ENCODE results near the gene SYT12. TPM values are rescaled to one million over a fixed set of nuclear protein-coding genes. Genes with fewer than 3 reads are reported as not detected.
A peak's percentile ranks its signal among the peaks of the same experiment; 100 is the strongest.

The SYT12 gene
- total and polyA plus RNA-seq, 9 of the 15 experiments (the other 6 are each of a cell fraction or from before 2014, with no cell fraction given): 0.03 to 0.11 (median 0.03) TPM; not detected in 4

DNA sequence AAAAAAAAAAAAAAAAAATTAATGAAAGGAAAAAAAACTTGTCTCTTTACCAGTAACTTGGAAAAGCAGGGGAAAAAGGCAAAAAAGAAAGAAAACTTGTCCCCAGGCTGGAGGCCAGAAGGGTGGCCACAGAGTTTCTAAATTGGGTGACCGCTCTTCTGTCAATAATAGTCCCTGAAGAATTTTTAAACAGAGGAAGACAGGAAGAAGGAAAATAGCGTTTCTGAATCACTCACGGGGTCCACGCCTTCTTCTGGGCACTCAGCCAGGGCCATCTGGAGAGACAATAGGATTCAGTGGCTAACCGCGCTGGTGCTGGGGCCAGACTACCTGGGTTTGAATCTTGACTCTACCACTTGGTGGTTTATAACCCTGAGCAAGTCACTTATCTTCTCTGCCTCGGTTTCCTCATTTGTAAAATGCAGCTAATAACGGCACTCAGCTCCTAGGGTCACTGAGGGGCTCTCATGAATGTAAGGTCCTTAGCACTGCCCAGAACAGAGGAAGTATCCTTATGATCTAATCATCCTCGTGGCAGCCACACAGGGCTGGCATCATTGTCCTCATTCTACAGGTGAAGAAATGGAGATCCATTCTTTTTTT is 40.9 kb upstream of the SYT12 start:
- H3K79me2 ChIP-seq (ENCODE audit: control insufficient read depth, insufficient read depth, low read length): no peaks in the 10 kb centered on the region
- no TSS peak for BruUV-seq (replicated peaks)
- ChIA-PET CTCF (ENCODE audit: low intra/inter-chr PET ratio) (no interaction called here), POLR2A (no interaction called here)
- no peaks in the 10 kb centered on the region for H3K9me1 ChIP-seq (ENCODE audit: control insufficient read depth, insufficient read depth, low read length)
- 1% methylated on average over 6 of the region's 9 CpGs for WGBS (ENCODE audit: insufficient coverage, low coverage, missing lambda C conversion rate)
- intact Hi-C loops (cut with micrococcal nuclease): no loop called here
- no peaks in the 10 kb centered on the region for H4K20me1 ChIP-seq (replicated peaks; ENCODE audit: control insufficient read depth, insufficient read depth, low read length)
- DNase-seq (ENCODE audit: extremely low read depth in 1 of 4, low spot score in 3 of 4) (peak; percentile 72 to 93 (median 74)), ATAC-seq (peak; percentile 91), FAIRE-seq (peak; percentile 93)
- peak overlapping the region; percentile 51; the same call in 1 of the 2 replicates for H2AFZ ChIP-seq (ENCODE audit: low read depth, low read length)
- peak overlapping the region; percentile 38; the same call in 1 of the 3 replicates for H3K27ac ChIP-seq (ENCODE audit: extremely low read depth, low read depth, low read length)
- H3K4me1 ChIP-seq (replicated peaks in 1 of 2; ENCODE audit: control insufficient read depth in 2 of 2, insufficient read depth in 2 of 2, low read length in 2 of 2): peaks cover 2 to 4% of the 10 kb centered on the region in 2 experiments; a peak in 4 of 5 replicates
- peak overlapping the region; percentile 53 for H3K4me2 ChIP-seq (ENCODE audit: insufficient read depth, low read length)
- H3K36me3 ChIP-seq (ENCODE audit: control insufficient read depth, insufficient read depth, low read length): no peaks in the 10 kb centered on the region
- H3K4me3 ChIP-seq: no peak overlapping the region
- in situ Hi-C loops (cut with MboI): loop anchor here (5.0 kb wide), 1 partner anchor 290 kb away; no protein-coding TSS in a partner anchor
- no peaks in the 10 kb centered on the region for H3K27me3 ChIP-seq (ENCODE audit: control insufficient read depth in 2 of 2, insufficient read depth in 2 of 2, low read length in 2 of 2)
- H3K9me3 ChIP-seq (replicated peaks; ENCODE audit: control insufficient read depth, insufficient read depth, low read depth, low read length): no peaks in the 10 kb centered on the region
- H3K9ac ChIP-seq (ENCODE audit: insufficient read depth in 1 of 2, low read depth in 2 of 2, low read length in 2 of 2): no peak overlapping the region
- TF ChIP-seq, protein P1, sequence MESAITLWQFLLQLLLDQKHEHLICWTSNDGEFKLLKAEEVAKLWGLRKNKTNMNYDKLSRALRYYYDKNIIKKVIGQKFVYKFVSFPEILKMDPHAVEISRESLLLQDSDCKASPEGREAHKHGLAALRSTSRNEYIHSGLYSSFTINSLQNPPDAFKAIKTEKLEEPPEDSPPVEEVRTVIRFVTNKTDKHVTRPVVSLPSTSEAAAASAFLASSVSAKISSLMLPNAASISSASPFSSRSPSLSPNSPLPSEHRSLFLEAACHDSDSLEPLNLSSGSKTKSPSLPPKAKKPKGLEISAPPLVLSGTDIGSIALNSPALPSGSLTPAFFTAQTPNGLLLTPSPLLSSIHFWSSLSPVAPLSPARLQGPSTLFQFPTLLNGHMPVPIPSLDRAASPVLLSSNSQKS (CRISPR knock-in tag; IDR thresholded peaks at IDR 0.05): no peak
- TF ChIP-seq, protein P2, sequence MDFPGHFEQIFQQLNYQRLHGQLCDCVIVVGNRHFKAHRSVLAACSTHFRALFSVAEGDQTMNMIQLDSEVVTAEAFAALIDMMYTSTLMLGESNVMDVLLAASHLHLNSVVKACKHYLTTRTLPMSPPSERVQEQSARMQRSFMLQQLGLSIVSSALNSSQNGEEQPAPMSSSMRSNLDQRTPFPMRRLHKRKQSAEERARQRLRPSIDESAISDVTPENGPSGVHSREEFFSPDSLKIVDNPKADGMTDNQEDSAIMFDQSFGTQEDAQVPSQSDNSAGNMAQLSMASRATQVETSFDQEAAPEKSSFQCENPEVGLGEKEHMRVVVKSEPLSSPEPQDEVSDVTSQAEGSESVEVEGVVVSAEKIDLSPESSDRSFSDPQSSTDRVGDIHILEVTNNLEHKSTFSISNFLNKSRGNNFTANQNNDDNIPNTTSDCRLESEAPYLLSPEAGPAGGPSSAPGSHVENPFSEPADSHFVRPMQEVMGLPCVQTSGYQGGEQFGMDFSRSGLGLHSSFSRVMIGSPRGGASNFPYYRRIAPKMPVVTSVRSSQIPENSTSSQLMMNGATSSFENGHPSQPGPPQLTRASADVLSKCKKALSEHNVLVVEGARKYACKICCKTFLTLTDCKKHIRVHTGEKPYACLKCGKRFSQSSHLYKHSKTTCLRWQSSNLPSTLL (IDR thresholded peaks at IDR 0.05): no peak
- TF ChIP-seq, protein P3, sequence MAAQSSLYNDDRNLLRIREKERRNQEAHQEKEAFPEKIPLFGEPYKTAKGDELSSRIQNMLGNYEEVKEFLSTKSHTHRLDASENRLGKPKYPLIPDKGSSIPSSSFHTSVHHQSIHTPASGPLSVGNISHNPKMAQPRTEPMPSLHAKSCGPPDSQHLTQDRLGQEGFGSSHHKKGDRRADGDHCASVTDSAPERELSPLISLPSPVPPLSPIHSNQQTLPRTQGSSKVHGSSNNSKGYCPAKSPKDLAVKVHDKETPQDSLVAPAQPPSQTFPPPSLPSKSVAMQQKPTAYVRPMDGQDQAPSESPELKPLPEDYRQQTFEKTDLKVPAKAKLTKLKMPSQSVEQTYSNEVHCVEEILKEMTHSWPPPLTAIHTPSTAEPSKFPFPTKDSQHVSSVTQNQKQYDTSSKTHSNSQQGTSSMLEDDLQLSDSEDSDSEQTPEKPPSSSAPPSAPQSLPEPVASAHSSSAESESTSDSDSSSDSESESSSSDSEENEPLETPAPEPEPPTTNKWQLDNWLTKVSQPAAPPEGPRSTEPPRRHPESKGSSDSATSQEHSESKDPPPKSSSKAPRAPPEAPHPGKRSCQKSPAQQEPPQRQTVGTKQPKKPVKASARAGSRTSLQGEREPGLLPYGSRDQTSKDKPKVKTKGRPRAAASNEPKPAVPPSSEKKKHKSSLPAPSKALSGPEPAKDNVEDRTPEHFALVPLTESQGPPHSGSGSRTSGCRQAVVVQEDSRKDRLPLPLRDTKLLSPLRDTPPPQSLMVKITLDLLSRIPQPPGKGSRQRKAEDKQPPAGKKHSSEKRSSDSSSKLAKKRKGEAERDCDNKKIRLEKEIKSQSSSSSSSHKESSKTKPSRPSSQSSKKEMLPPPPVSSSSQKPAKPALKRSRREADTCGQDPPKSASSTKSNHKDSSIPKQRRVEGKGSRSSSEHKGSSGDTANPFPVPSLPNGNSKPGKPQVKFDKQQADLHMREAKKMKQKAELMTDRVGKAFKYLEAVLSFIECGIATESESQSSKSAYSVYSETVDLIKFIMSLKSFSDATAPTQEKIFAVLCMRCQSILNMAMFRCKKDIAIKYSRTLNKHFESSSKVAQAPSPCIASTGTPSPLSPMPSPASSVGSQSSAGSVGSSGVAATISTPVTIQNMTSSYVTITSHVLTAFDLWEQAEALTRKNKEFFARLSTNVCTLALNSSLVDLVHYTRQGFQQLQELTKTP (IDR thresholded peaks at IDR 0.05; ENCODE audit: low read depth in 1 of 2, partially characterized antibody in 2 of 2): no peak
- TF ChIP-seq EWSR1 (IDR thresholded peaks at IDR 0.05; ENCODE audit: borderline replicate concordance, low read depth, partially characterized antibody): no peak
- TF ChIP-seq ZNF780A (CRISPR knock-in tag; IDR thresholded peaks at IDR 0.05): no peak
- TF ChIP-seq, protein P4, sequence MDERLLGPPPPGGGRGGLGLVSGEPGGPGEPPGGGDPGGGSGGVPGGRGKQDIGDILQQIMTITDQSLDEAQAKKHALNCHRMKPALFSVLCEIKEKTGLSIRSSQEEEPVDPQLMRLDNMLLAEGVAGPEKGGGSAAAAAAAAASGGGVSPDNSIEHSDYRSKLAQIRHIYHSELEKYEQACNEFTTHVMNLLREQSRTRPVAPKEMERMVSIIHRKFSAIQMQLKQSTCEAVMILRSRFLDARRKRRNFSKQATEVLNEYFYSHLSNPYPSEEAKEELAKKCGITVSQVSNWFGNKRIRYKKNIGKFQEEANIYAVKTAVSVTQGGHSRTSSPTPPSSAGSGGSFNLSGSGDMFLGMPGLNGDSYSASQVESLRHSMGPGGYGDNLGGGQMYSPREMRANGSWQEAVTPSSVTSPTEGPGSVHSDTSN (CRISPR knock-in tag; IDR thresholded peaks at IDR 0.05; ENCODE audit: low read depth): no peak
- TF ChIP-seq, protein P4 (tag; conservative IDR thresholded peaks at IDR 0.05; ENCODE audit: low read depth): no peak
- TF ChIP-seq MTA2 (IDR thresholded peaks at IDR 0.05; ENCODE audit: low read depth): no peak

All from K562 (cell line).